GM19328 (cell line): ENCODE measurements around the gene PARP11.

ENCODE experiments used
- ATAC-seq: cut with Tn5 transposase; IDR thresholded peaks from one replicate; pipeline ENCODE4 v1.9.1; 2021; ENCODE audit warnings: mild to moderate bottlenecking, moderate library complexity; ENCODE audit not compliant: unreplicated experiment

The PARP11 gene, protein sequence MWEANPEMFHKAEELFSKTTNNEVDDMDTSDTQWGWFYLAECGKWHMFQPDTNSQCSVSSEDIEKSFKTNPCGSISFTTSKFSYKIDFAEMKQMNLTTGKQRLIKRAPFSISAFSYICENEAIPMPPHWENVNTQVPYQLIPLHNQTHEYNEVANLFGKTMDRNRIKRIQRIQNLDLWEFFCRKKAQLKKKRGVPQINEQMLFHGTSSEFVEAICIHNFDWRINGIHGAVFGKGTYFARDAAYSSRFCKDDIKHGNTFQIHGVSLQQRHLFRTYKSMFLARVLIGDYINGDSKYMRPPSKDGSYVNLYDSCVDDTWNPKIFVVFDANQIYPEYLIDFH

GRCh38 chr12:3872800-3873636 is at the start of gene PARP11:
Gene PARP11 (minus strand): TSS chr12:3873399. CDS start chr12:3873229, 170 bp downstream.
- ATAC-seq = peak; percentile 84

DNA sequence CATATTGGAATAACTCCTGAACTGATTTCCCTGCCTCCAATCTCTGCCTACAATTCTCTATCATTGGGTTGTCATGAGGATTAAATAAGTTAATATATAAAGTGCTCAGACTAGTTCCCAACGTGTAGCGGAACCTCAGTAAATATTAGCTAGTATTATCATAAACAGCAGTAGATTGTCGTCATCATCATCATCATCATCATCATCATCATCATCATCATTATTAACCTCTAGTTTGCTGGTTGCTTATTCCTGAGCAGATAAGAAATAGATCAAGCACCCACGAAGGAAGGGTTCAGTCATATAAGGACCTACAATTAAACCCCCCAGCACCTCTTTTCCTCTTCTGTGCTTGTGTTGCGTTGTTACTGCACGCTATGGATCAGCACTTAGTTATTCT is 48.8 kb upstream of the PARP11 start:
- ATAC-seq = no peak

DNA sequence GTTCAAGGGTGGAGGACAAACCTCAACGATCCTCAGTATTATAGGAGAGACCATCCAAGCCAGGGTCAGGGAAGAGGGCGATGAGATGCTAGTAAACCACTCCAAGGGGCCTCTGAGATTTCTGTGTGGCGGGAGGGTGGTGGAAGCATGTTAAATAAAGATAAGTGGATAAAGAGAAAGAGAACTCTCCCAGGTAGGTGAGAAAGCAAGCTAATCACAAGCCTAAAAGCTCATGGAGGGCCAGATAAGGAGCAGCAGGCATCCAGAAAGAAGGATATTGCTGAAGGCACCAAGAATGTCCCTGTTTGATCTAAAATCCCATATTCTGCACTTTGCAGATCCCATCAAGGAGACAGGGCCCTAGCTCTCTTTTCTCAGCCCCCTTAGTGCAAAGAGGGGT is 48.3 kb upstream of the PARP11 start:
- ATAC-seq = no peak

GRCh38 chr12:3921151-3921471 is 47.9 kb upstream of the PARP11 start:
- no peak for ATAC-seq

DNA sequence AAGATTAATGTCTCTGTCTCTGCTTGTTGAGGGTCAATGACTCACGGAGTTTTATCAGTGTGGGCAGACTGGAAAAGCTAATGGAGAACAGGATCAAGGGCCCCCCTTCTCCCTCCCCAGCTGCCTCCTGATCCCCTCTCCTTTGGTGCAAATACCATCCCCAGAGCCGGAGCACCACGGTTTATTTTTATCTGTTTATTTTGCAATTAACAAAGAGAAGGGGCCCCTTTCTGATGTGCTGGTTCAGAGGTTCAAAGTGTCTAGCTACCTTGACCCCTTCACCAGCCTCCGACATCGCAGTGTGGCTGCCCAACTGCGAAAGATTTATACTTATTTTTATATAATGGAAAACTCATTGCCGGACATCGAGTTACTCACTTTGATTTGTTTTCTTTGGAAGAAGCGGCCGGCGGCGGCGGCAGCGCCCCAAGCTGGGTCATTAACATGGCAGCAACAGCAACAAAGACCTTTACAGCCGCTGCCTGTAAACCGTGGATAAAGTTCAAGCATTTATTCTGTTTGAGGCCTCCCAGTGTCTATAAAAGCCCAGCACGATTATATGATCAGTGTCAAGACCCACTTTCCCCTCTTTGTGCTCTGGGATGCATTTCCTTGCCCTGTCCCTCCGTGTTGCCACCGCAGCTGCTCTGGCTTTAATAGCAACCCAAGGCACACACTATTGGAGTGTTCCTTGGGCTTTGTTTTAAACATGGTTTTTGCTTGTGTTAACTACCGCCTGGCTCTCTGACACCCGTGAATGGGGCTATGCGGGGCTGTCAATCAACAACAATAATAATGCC is 47.4 kb upstream of the PARP11 start:
- ATAC-seq = no peak

DNA sequence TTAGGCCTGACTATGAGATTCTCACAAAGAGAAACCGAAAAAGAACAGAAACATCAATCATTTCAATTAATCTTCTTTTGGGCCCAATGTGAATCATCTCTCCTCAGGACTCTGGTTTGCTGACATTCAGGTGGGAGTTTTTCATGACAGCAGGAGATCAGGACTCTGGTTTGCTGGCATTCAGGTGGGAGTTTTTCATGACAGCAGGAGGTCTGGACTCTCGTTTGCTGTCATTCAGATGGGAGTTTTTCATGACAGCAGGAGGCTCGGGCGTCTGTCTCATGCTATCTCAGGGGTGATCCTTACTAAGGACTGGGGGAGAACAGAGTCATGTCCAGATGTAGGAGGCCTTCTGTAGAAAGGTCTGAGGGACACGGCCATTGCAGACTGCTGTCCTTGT is 40.1 kb upstream of the PARP11 start:
- ATAC-seq = no peak

- ATAC-seq = no peak
These were observed 39.7 kb upstream of the PARP11 start for GRCh38 chr12:3912863-3913262.

DNA sequence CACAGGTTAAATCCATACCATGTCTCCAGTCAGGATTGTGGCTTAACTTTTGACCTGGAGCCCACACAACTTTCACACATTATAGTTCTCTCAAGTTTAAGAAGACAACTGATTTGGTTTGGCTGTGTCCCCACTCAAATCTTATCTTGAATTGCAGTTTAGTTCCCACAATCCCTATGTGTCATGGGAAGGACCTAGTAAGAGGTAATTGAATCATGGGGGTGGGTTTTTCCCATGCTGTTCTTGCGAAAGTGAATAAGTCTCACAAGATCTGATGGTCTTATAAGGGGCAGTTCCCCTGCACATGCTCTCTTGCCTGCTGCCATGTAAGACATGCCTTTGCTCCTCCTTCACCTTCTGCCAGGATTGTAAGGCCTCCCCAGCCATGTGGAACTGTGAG is 38.2 kb upstream of the PARP11 start:
- no peak for ATAC-seq

DNA sequence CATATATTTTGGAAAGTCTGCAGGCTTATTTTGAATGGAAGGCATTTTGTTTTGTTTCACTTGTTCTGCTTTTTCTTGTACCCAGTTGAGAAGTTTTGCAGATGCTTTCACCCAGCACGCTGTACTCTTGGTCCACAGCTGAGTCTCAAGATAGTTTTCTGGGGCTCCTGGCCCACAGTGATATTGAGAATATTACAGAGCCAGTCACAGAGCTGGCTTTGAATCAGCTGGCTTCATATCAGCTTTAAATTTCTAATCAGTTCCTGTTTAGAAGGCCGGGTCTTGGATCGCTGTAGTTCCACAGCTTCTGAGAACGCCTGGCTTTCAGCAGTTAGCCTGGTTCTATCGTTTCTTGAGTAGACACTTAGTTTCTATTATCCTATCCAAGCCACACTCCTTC is 32.5 kb upstream of the PARP11 start:
- no peak for ATAC-seq

GRCh38 chr12:3904999-3905398 is 31.8 kb upstream of the PARP11 start:
- ATAC-seq = no peak

- ATAC-seq = no peak
These were observed 29.7 kb upstream of the PARP11 start for GRCh38 chr12:3902921-3903320.

- no peak for ATAC-seq
These were observed 27.9 kb upstream of the PARP11 start for GRCh38 chr12:3901116-3901515.

- ATAC-seq = no peak
These were observed 25.6 kb upstream of the PARP11 start for GRCh38 chr12:3898756-3899155.

GRCh38 chr12:3897371-3897971 is 24.3 kb upstream of the PARP11 start:
- no peak for ATAC-seq

DNA sequence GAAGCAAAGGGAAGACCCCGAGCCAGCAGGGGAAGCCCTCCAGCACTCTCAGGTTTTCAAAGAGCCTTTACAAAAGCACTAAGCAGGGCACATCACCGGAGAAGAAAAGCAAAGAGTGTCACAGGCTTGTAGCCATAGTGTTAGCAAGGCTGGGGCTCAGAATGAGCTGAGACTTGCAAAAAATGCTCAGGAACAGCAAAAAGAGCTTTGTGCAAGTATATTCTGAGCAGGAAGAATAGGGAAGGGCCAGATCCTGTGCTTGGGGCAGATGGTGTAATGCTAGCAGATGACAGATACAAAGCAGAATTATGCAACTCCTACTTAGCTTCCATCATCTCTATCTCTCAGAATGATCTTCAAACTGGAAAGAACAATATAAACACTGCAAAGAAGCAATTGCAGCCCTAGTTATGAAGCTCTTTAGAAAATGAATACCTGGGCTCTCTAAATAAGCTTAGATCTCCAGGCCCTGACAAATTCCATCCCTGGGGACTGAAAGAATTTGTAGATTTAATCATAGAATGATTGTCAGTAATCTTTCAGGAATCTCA is 23.7 kb upstream of the PARP11 start:
- ATAC-seq = no peak

DNA sequence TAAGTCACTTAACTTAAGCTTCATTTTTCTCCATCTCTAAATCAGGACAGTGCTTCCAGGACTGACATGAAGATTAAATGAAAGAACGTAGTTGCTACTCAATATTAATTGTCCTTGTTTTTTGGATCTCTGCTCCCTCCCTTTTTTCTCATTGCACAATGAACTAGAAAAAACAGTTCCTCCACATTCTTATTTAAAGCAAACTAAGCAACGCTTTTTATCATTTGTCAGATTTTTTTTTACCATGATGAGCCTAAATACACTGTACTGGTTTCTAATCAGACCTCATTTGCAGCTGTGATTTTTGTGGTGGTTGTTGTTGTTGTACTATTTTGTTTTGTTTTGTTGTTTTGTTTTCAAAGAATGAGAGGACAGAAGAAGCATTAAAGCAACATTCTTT is 23.2 kb upstream of the PARP11 start:
- no peak for ATAC-seq

DNA sequence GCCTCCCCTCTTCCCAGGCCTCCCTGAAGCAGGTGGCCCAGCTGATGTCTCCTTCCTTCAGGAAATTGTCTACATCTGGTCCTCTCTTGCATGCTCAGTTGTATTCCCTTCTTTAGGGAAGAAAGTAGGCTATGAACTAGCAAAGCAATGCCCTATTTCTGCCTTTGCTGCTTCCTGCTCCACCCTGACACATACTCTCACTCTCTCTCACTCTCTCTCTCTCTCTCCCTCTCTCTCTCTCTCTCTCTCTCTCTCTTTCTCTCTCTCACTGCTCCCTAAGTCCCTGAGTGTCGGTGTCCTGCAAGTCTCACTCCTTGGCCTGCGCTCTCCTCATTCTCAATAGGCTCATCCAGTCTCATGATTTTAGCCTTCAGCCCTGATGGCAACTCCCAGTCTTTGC is 19.4 kb upstream of the PARP11 start:
- no peak for ATAC-seq

GRCh38 chr12:3891201-3891600 is 18.0 kb upstream of the PARP11 start:
- no peak for ATAC-seq

GRCh38 chr12:3888659-3889058 is 15.5 kb upstream of the PARP11 start:
- no peak for ATAC-seq

- ATAC-seq = no peak
These were observed 12.3 kb upstream of the PARP11 start for GRCh38 chr12:3885277-3886094.
